Duodenal mucosa (tissue), 2 donors: Measurements from ENCODE around the gene SHISA9.

Source experiments
- H3K27ac ChIP-seq: one replicate; pipeline ENCODE4 v1.7.0; 2013; ENCODE audit warnings: low read depth, low read length
- H3K27me3 ChIP-seq, 2 donors: one replicate each; pipeline ENCODE4 v1.7.0; 2013; ENCODE audit warnings: low read length in 2 of 2, control low read depth in 1 of 2; ENCODE audit not compliant: insufficient read depth in 2 of 2, control insufficient read depth in 1 of 2
- H3K36me3 ChIP-seq, 2 donors: one replicate each; pipeline ENCODE4 v1.7.0; 2013; ENCODE audit warnings: low read length in 2 of 2, control low read depth in 1 of 2; ENCODE audit not compliant: insufficient read depth in 2 of 2, control insufficient read depth in 1 of 2
- H3K4me1 ChIP-seq, 2 donors: one replicate each; pipeline ENCODE4 v1.7.0; 2013; ENCODE audit warnings: low read length in 2 of 2, control low read depth in 1 of 2; ENCODE audit not compliant: insufficient read depth in 2 of 2, control insufficient read depth in 1 of 2
- H3K4me3 ChIP-seq, 2 donors: one replicate each; pipeline ENCODE4 v1.7.0; 2013; ENCODE audit warnings: low read length in 2 of 2, low read depth in 1 of 2
- H3K9ac ChIP-seq, 2 donors: one replicate each; pipeline ENCODE4 v1.7.0; 2013; ENCODE audit warnings: low read length in 2 of 2, low read depth in 1 of 2
- H3K9me3 ChIP-seq, 2 donors: one replicate each; pipeline ENCODE4 v1.7.0; 2013; ENCODE audit warnings: low read length in 2 of 2, control low read depth in 1 of 2; ENCODE audit not compliant: control insufficient read depth in 1 of 2

The SHISA9 gene

DNA sequence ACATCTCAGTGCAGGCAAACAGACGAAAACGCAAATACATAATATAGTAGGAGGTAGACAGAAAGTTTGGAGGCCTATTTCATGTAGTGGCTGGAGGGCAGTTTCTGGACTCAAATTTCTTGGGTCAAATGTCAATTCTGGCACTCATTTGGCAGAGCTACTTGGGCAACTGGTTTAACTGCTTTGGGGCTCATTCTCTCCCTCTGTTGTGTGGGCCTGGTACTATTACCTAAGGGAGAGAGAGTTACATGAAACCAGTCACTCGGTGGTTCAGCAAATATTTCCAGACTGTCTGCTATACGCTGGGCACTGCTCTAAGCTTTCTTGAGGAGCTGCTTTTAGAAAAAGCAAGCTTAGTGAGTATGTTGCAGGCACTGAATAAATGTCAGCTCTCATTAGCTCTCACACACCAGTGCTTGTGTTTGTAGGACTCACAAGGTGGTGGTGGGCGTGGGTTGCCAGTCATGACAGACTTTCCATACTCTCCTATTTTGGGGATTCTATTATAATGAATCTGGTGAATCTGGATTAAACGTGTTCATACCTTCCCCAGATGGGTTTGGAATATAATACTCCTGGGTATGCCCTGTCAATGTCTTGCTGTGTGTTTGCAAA, 1.8 kb upstream of the SHISA9 start:
- Histone ChIP-seq H3K27me3 (peaks cover 30 to 38% of the 10 kb centered on the region in 2 donors), H3K9me3 (no peaks in the 10 kb centered on the region), H3K4me3 (no peak overlapping the region), H3K4me1 (no peaks in the 10 kb centered on the region), H3K9ac (no peak overlapping the region), H3K36me3 (no peaks in the 10 kb centered on the region), H3K27ac (no peak overlapping the region)

DNA sequence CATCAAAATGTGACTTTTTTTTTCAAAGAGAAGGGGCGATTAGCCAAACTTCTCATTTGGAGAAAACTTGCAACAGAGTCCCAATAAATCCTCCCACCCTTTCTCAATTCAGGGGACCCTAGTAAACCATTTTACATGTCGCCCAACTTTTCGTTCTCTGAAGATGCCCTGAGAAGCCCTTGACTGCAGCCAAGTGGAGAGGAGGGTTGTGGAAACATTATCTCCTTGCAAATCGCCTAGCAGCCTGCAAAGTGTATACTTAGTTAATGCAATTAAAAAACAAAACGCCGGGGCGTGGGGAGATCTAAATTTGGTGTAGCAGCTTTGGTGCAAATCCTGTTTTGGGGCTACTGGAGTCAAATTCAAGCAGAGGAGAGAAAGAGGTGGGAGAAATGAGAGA, 1.2 kb upstream of the SHISA9 start:
- Histone ChIP-seq H3K9ac (no peak overlapping the region), H3K27me3 (peaks cover 30 to 38% of the 10 kb centered on the region in 2 donors), H3K27ac (no peak overlapping the region), H3K9me3 (no peaks in the 10 kb centered on the region), H3K36me3 (no peaks in the 10 kb centered on the region), H3K4me3 (no peak overlapping the region), H3K4me1 (no peaks in the 10 kb centered on the region)

DNA sequence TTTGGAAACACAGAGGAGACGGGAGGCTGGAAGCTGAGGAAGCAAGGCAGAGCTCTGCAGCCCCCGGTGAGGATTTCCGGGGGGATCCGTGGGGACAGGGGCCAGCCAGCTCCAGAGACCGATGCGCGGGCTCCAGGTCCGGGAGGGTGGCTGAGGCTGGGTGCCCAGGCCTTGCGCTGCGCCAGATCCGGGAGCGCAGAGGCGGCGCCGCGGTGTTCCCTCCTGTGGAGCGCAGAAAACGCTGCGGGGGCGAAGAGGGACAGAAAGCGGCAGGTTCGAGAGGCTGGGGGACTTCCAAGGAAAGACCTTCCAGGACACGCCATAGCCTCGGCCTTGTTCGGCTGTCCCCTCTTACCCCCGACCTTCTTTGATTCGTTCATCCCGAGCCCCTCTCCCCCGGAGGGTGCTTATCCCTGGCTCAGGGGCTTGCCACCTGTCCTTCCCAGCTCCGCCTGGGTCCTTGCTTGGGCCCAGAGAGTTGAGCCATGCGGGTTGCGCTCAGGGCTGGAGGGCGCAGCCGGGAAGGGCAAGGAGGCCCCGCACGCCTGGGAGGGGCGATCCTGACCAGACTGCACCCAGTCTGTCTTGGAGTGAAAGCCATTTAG, 697 bp upstream of the SHISA9 start:
- H3K27me3 ChIP-seq: peaks cover 30 to 38% of the 10 kb centered on the region in 2 donors
- H3K9me3 ChIP-seq: no peaks in the 10 kb centered on the region
- H3K9ac ChIP-seq: no peak overlapping the region
- no peaks in the 10 kb centered on the region for H3K4me1 ChIP-seq
- no peak overlapping the region for H3K4me3 ChIP-seq
- no peak overlapping the region for H3K27ac ChIP-seq
- no peaks in the 10 kb centered on the region for H3K36me3 ChIP-seq

DNA sequence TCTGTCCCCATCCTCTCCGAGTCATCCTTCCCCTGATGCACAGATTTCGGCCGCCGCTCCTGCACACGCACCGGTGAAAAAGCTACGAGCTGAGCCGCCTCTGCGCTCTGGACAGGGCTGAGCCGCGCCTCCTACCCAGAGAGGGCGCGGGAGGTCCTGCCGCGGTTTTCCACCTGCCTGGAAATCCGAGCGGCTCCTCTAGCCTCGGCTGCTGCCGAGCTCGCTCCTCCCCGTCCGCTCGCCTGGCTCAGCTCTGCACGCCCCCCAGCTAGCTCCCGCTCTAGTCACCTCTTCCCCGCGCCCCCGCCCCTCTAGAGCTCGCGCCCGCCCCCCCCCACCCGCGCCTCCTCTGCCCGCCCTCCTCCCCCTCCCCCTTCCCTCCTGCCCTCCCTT, 198 bp upstream of the SHISA9 start:
- Histone ChIP-seq H3K4me3 (no peak overlapping the region), H3K4me1 (no peaks in the 10 kb centered on the region), H3K9ac (no peak overlapping the region), H3K27me3 (peaks cover 30 to 38% of the 10 kb centered on the region in 2 donors), H3K36me3 (no peaks in the 10 kb centered on the region), H3K9me3 (no peaks in the 10 kb centered on the region), H3K27ac (no peak overlapping the region)

- no peaks in the 10 kb centered on the region for H3K36me3 ChIP-seq
- H3K9ac ChIP-seq: no peak overlapping the region
- H3K4me3 ChIP-seq: no peak overlapping the region
- no peaks in the 10 kb centered on the region for H3K9me3 ChIP-seq
- no peaks in the 10 kb centered on the region for H3K4me1 ChIP-seq
- peaks cover 30 to 38% of the 10 kb centered on the region in 2 donors for H3K27me3 ChIP-seq
- no peak overlapping the region for H3K27ac ChIP-seq
These were observed 1.3 kb downstream of the SHISA9 start for GRCh38 chr16:12902511-12903372.

DNA sequence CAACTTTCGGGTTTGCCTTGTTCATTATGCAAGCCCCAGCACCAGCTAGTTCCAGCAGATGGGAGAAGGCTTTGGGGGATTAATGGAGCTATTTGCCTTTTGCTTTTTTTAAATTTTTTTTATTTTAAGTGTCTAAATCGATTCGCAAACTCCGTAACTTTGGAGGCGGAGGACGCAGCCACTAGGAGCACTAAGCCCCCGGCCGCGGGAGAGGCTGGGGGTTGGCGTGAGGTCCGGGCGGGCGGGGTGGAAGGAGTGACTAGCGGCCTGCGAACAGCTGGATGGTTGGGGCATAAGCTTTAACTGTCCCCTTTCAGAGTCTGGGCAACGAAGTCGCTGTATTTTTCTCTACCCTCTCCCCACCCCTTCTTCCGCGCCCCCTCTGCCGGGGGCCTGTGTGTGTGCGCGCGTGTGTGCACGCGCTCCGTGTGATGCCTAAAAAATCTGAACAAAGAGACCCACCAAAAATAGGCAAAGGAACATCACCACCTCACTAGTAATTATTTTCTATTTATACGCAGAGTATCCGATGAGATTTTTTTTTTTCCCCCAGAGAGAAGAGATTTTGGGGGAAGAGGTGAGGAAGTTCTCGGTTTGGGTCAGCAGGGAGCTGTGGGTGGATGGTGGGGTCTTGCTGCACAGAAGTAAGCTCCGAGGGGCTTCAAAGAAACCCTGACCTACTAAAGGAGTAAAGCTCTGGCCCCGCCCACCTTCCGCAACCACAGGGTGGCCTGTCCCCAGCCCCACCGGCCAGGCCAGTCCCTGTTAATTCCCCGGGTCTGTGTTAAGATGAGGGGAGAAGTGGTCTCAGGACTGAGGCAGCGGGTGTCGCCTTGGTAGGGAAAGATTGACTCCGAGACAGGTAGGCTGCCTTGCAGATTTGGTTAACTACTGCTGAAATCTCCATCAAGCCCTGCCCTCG, 2.3 kb downstream of the SHISA9 start:
- H3K4me3 ChIP-seq: no peak overlapping the region
- H3K4me1 ChIP-seq: no peaks in the 10 kb centered on the region
- H3K27ac ChIP-seq: no peak overlapping the region
- H3K36me3 ChIP-seq: no peaks in the 10 kb centered on the region
- peaks cover 26 to 38% of the 10 kb centered on the region in 2 donors for H3K27me3 ChIP-seq
- H3K9me3 ChIP-seq: no peaks in the 10 kb centered on the region
- no peak overlapping the region for H3K9ac ChIP-seq

DNA sequence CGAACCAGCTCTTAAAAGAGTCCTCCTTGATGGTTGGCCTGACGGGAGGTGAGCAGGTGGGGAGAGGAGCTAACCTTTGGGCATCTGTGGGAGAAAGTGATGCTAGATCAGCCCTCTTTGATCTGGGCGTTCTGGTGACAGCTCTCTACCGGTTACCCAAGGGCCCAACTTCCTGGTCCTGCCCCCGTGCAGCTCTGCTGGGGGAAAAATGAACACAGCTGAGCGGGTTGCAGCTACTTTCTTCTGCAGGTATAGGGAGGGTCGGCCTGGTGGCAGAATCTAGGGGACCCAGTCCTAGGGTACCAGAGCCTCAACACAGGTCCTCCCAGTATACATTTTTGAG, 2.9 kb downstream of the SHISA9 start:
- no peak overlapping the region for H3K4me3 ChIP-seq
- H3K4me1 ChIP-seq: no peaks in the 10 kb centered on the region
- no peaks in the 10 kb centered on the region for H3K36me3 ChIP-seq
- H3K9me3 ChIP-seq: no peaks in the 10 kb centered on the region
- no peak overlapping the region for H3K9ac ChIP-seq
- H3K27me3 ChIP-seq: peaks cover 25 to 37% of the 10 kb centered on the region in 2 donors
- H3K27ac ChIP-seq: no peak overlapping the region

DNA sequence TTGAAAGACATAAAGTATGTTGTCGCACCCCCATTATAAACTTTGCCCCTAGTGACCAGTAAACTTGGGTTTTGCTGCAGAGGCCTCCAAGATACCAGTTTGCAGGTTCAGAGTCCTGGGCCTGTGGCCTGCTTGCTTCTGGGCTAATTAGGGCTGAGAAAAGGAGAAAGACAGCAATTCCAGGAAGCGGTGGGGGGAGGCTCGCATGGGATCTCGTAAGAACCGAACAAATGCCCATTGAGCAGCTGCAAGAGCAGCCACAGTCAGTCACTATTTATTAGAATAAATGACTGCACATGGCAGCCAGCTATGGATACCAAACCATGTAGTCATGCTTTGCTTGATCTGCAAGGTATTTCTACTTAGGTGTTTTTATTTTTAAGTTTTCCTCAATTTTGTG, 4.9 kb downstream of the SHISA9 start:
- Histone ChIP-seq H3K36me3 (no peaks in the 10 kb centered on the region), H3K4me3 (no peak overlapping the region), H3K27me3 (peaks cover 12 to 21% of the 10 kb centered on the region in 2 donors), H3K9me3 (no peaks in the 10 kb centered on the region), H3K4me1 (no peaks in the 10 kb centered on the region), H3K27ac (no peak overlapping the region), H3K9ac (no peak overlapping the region)

- Histone ChIP-seq H3K27me3 (peaks cover 12 to 21% of the 10 kb centered on the region in 2 donors), H3K27ac (no peak overlapping the region), H3K36me3 (no peaks in the 10 kb centered on the region), H3K4me3 (no peak overlapping the region), H3K9me3 (no peaks in the 10 kb centered on the region), H3K4me1 (no peaks in the 10 kb centered on the region), H3K9ac (no peak overlapping the region)
These were observed 5.5 kb downstream of the SHISA9 start for GRCh38 chr16:12906765-12907516.
